Endothelial cell (in vitro differentiated cells): ENCODE results near the gene SLC16A11. TPM values are rescaled to one million over a fixed set of nuclear protein-coding genes. Genes with fewer than 3 reads are reported as not detected.

Source experiments
- DNase-seq: peaks from one replicate; pipeline ENCODE4 v3.0.0; 2021; ENCODE audit warnings: low spot score
- H3K27ac Mint-ChIP-seq: one replicate; pipeline ENCODE4 v1.8.0; 2021; ENCODE audit warnings: mixed read lengths, inconsistent platforms; ENCODE audit not compliant: unreplicated experiment
- H3K27me3 Mint-ChIP-seq: one replicate; pipeline ENCODE4 v1.8.0; 2021; ENCODE audit warnings: mild to moderate bottlenecking, moderate library complexity, mixed read lengths, inconsistent platforms; ENCODE audit not compliant: unreplicated experiment
- H3K36me3 Mint-ChIP-seq: one replicate; pipeline ENCODE4 v1.8.0; 2021; ENCODE audit warnings: mild to moderate bottlenecking, low read depth, mixed read lengths, inconsistent platforms; ENCODE audit not compliant: unreplicated experiment
- H3K4me1 Mint-ChIP-seq: one replicate; pipeline ENCODE4 v1.8.0; 2021; ENCODE audit warnings: mild to moderate bottlenecking, mixed read lengths, inconsistent platforms; ENCODE audit not compliant: unreplicated experiment
- H3K4me3 Mint-ChIP-seq: one replicate; pipeline ENCODE4 v1.8.0; 2021; ENCODE audit warnings: mild to moderate bottlenecking, mixed read lengths, inconsistent platforms; ENCODE audit not compliant: unreplicated experiment
- H3K9me3 Mint-ChIP-seq: one replicate; pipeline ENCODE4 v1.8.0; 2021; ENCODE audit warnings: mixed read lengths, inconsistent platforms; ENCODE audit not compliant: unreplicated experiment
- total RNA-seq: library from RNA; stranded (reverse); fragmentation: NEBNext Ultra II Directional; extraction: Animal tissue kit (Norgen Biotek cat#: 25700); gene quantifications from one replicate; pipeline ENCODE4 v1.2.1, GENCODE V29; 2021; ENCODE audit not compliant: unreplicated experiment
- TF ChIP-seq, protein P1 (sequence below): fragments of 200-600 bp; sonication (generic); IDR thresholded peaks from one replicate; pipeline ENCODE4 v1.5.0; 2021; ENCODE audit warnings: antibody characterized with exemption; ENCODE audit not compliant: unreplicated experiment

The SLC16A11 gene
- total RNA-seq, 1 donor from 2014 or later = 0.33 TPM

DNA sequence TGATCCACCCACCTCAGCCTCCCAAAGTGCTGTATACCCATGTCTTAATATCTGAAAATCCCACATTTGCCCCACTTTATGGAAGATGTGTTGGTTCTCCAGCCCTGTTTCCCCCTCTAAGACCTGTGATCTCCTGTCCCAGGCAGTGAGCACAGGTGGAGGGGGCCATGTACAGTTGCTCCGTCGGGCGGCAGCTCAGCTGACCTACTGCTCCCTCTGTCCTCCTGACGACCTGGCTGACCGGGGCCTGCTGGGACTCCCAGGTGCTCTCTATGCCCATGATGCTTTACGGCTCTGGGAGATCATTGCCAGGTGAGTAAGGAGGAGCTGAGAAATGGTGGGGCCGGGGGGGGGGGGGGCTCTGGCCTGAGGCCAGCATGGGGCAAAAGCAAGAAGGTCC, 38.2 kb downstream of the SLC16A11 start:
- H3K36me3 Mint-ChIP-seq = peaks cover 22% of the 10 kb centered on the region
- no peak for DNase-seq
- peaks cover 5% of the 10 kb centered on the region for H3K4me1 Mint-ChIP-seq
- H3K27me3 Mint-ChIP-seq = peaks cover 3% of the 10 kb centered on the region
- no peaks in the 10 kb centered on the region for H3K9me3 Mint-ChIP-seq
- no peak overlapping the region for H3K27ac Mint-ChIP-seq
- H3K4me3 Mint-ChIP-seq = no peak overlapping the region
- TF ChIP-seq, protein P1, sequence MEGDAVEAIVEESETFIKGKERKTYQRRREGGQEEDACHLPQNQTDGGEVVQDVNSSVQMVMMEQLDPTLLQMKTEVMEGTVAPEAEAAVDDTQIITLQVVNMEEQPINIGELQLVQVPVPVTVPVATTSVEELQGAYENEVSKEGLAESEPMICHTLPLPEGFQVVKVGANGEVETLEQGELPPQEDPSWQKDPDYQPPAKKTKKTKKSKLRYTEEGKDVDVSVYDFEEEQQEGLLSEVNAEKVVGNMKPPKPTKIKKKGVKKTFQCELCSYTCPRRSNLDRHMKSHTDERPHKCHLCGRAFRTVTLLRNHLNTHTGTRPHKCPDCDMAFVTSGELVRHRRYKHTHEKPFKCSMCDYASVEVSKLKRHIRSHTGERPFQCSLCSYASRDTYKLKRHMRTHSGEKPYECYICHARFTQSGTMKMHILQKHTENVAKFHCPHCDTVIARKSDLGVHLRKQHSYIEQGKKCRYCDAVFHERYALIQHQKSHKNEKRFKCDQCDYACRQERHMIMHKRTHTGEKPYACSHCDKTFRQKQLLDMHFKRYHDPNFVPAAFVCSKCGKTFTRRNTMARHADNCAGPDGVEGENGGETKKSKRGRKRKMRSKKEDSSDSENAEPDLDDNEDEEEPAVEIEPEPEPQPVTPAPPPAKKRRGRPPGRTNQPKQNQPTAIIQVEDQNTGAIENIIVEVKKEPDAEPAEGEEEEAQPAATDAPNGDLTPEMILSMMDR = no peak

- Mint-ChIP-seq H3K36me3 (peaks cover 26% of the 10 kb centered on the region), H3K27me3 (peaks cover 3% of the 10 kb centered on the region), H3K4me1 (no peaks in the 10 kb centered on the region), H3K27ac (no peak overlapping the region), H3K9me3 (no peaks in the 10 kb centered on the region), H3K4me3 (no peak overlapping the region)
- TF ChIP-seq, protein P1 = peak; percentile 85
- peak; percentile 59 for DNase-seq
Observed at GRCh38 chr17:7004398-7005253, 39.3 kb downstream of the SLC16A11 start.

DNA sequence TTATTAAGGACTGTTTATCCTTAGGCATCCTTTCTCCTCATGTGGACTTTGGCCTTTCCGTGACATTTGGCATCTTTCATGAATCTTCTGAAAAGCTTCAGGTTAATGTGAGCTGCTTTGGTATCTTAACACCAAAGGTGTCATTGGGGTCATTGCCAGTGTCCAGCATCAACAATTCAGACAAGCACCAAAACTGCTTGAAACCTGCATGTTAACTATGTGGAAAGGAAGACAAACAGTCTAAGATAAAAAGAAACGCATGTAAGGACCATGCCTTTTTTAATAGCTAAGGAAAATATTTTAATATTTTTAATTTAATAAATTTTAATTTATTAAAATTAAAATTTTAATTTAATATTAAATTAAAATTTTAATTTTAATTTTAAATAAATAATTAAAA, 40.1 kb downstream of the SLC16A11 start:
- H3K27me3 Mint-ChIP-seq = peaks cover 3% of the 10 kb centered on the region
- DNase-seq = no peak
- H3K27ac Mint-ChIP-seq = no peak overlapping the region
- H3K9me3 Mint-ChIP-seq = no peaks in the 10 kb centered on the region
- TF ChIP-seq, protein P1 = no peak
- no peak overlapping the region for H3K4me3 Mint-ChIP-seq
- H3K36me3 Mint-ChIP-seq = peaks cover 29% of the 10 kb centered on the region
- no peaks in the 10 kb centered on the region for H3K4me1 Mint-ChIP-seq

DNA sequence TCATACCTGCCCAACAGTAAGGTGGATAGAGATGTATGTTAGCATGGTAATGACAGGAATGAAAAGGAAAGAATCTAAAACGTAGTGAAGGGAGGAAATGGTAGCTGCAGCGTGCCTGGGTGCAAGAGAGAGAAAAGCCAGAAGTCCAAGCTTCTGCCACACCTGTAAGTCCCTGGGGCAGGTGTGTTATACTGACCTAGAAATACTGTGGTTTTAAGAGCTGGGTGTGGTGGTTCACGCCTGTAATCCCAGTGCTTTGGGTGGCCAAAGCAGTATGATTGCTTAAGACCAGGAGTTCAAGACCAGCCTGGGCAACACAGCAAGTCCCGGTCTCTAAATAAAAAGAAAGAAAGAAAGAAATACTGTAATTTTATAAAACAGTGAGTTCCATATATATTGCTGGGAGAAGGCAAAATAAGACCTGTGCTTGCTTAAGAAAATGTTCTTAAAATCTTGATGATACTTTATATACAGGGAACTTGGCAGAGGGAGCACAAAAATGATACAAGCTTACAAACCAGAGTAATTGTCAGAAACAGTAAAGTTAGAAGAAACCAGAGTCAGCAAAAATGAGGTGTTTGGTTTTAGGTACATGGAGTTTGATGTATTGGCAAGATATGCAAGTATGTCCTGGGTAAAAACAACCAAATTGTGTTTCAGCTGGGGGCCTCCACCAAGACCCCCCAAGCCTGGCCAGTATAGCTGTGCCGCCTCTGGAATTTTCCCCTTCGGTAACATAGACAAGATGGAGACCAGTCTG, 41.4 kb downstream of the SLC16A11 start:
- H3K9me3 Mint-ChIP-seq = no peaks in the 10 kb centered on the region
- H3K4me1 Mint-ChIP-seq = no peaks in the 10 kb centered on the region
- H3K36me3 Mint-ChIP-seq = peaks cover 33% of the 10 kb centered on the region
- H3K4me3 Mint-ChIP-seq = no peak overlapping the region
- H3K27me3 Mint-ChIP-seq = peaks cover 6% of the 10 kb centered on the region
- no peak for DNase-seq
- TF ChIP-seq, protein P1 = no peak
- H3K27ac Mint-ChIP-seq = no peak overlapping the region
